ENCODE data around the gene CCDC69. TPM values are rescaled to one million over a fixed set of nuclear protein-coding genes. Genes with fewer than 3 reads are reported as not detected.

CCDC69 gene
- total RNA-seq, 6 experiments from 2014 or later, result 11.8 to 30.9 (median 22.9) TPM

- Histone ChIP-seq H3K9me3 (no peaks in the 10 kb centered on the region), H3K27ac (no peak overlapping the region), H3K4me1 (peaks cover 0 to 23% (median 3%) of the 10 kb centered on the region in 4 donors), H3K36me3 (no peaks in the 10 kb centered on the region), H3K4me3 (no peak overlapping the region), H3K27me3 (no peaks in the 10 kb centered on the region)
- intact Hi-C loops (cut with DNase I), result no loop called here
- WGBS (ENCODE audit: insufficient coverage, low coverage, low lambda C conversion rate, missing lambda C conversion rate), result 50% methylated on average over 2 of the region's 6 CpGs
- ATAC-seq, result no peak
- TF ChIP-seq CTCF (IDR thresholded peaks at IDR 0.05), result no peak
- TF ChIP-seq POLR2A (IDR thresholded peaks at IDR 0.05), result no peak
- DNase-seq, result no peak
Observed at GRCh38 chr5:151218177-151218576, 5.7 kb downstream of the CCDC69 start.

- no peaks in the 10 kb centered on the region for H3K27me3 ChIP-seq
- WGBS (ENCODE audit: insufficient coverage, low coverage, low lambda C conversion rate, missing lambda C conversion rate), result 80% methylated on average over 5 of the region's 5 CpGs
- no peak for ATAC-seq
- H3K36me3 ChIP-seq, result no peaks in the 10 kb centered on the region
- H3K9me3 ChIP-seq, result no peaks in the 10 kb centered on the region
- DNase-seq, result peak in 1 of 3 donors; percentile 13
- intact Hi-C loops (cut with DNase I), result no loop called here
- no peak overlapping the region for H3K27ac ChIP-seq
- no peak overlapping the region for H3K4me3 ChIP-seq
- H3K4me1 ChIP-seq, result peaks cover 0 to 9% (median 0%) of the 10 kb centered on the region in 4 donors
- TF ChIP-seq POLR2A (IDR thresholded peaks at IDR 0.05) (no peak), CTCF (IDR thresholded peaks at IDR 0.05) (no peak)
Observed at GRCh38 chr5:151216781-151217180, 7.1 kb downstream of the CCDC69 start.

GRCh38 chr5:151215546-151215880 lies 8.4 kb downstream of the CCDC69 start:
- intact Hi-C loops (cut with DNase I), result no loop called here
- Histone ChIP-seq H3K4me3 (no peak overlapping the region), H3K4me1 (peaks cover 0 to 19% (median 0%) of the 10 kb centered on the region in 4 donors), H3K27ac (peak overlapping the region in 2 of 3 donors; percentile 19 to 31), H3K9me3 (no peaks in the 10 kb centered on the region), H3K27me3 (no peaks in the 10 kb centered on the region), H3K36me3 (no peaks in the 10 kb centered on the region)
- 63% methylated on average over 1 of the region's 2 CpGs for WGBS (ENCODE audit: insufficient coverage, low coverage, low lambda C conversion rate, missing lambda C conversion rate)
- ATAC-seq (no peak), DNase-seq (no peak)
- TF ChIP-seq CTCF (IDR thresholded peaks at IDR 0.05) (no peak), POLR2A (IDR thresholded peaks at IDR 0.05) (no peak)

GRCh38 chr5:151214614-151215545 lies 9.0 kb downstream of the CCDC69 start:
- no peak overlapping the region for H3K4me3 ChIP-seq
- peaks cover 0 to 22% (median 0%) of the 10 kb centered on the region in 4 donors for H3K4me1 ChIP-seq
- intact Hi-C loops (cut with DNase I), result no loop called here

More at GRCh38 chr5:151214614-151215545, 9.0 kb downstream of the CCDC69 start:
- TF ChIP-seq POLR2A (IDR thresholded peaks at IDR 0.05) (no peak), CTCF (IDR thresholded peaks at IDR 0.05) (no peak)
- Histone ChIP-seq H3K27ac (peak overlapping the region; percentile 44 to 75 (median 57)), H3K9me3 (no peaks in the 10 kb centered on the region), H3K27me3 (no peaks in the 10 kb centered on the region), H3K36me3 (no peaks in the 10 kb centered on the region)
- peak; percentile 32 to 69 (median 53) for ATAC-seq
- peak in 1 of 3 donors; percentile 52 for DNase-seq
- 40% methylated on average over 6 of the region's 10 CpGs for WGBS (ENCODE audit: insufficient coverage, low coverage, low lambda C conversion rate, missing lambda C conversion rate)
